Naive thymus-derived CD8-positive, alpha-beta T cell (primary cell): ENCODE measurements around the gene TCTN1. TPM values are rescaled to one million over a fixed set of nuclear protein-coding genes. Genes with fewer than 3 reads are reported as not detected.
"Not testable (repeated sequence)": the region's sequence is repeated elsewhere in the genome, so short reads cannot be mapped to it uniquely, and the experiment has no call there.

Experiments
- ATAC-seq, 2 donors: fragments of 150-1000 bp; cut with Tn5 transposase in 1 of 2; sonication (Bioruptor Pico), chemical (Tn5 transposase) in 1 of 2; 1 replicate in 1 of 2; 2 replicates in 1 of 2; pipeline ENCODE4 v1.10.0; 2021; ENCODE audit warnings: mild to moderate bottlenecking in 2 of 2, moderate library complexity in 2 of 2
- POLR2A ChIA-PET: fragments of 350-600 bp; sonication (Branson Sonifier 250); formaldehyde crosslinking; loops from one replicate; lab custom pipeline; 2021; ENCODE audit warnings: antibody characterized with exemption; lab: Charles Lee
- DNase-seq, 10 donors: peaks; one replicate each; pipeline versions ENCODE4 v3.0.0 to v3.0.0-alpha.2; 2020 to 2022
- H3K27ac Mint-ChIP-seq, 10 donors: one replicate each; pipeline ENCODE4 v1.8.0; 2020 to 2022; ENCODE audit warnings: mild to moderate bottlenecking in 10 of 10, mixed read lengths in 10 of 10, moderate library complexity in 4 of 10, inconsistent platforms in 1 of 10
- H3K27me3 Mint-ChIP-seq, 5 donors: one replicate each; pipeline ENCODE4 v1.8.0; 2021 to 2022; ENCODE audit warnings: mixed read lengths in 5 of 5
- H3K36me3 Mint-ChIP-seq, 3 donors: one replicate each; pipeline ENCODE4 v1.8.0; 2020 to 2022; ENCODE audit warnings: mixed read lengths in 3 of 3, mild to moderate bottlenecking in 2 of 3, inconsistent platforms in 1 of 3
- H3K4me1 Mint-ChIP-seq, 4 donors: one replicate each; pipeline ENCODE4 v1.8.0; 2021 to 2022; ENCODE audit warnings: mixed read lengths in 4 of 4
- H3K4me3 Mint-ChIP-seq, 10 donors: one replicate each; pipeline ENCODE4 v1.8.0; 2020 to 2022; ENCODE audit warnings: mild to moderate bottlenecking in 10 of 10, mixed read lengths in 10 of 10, moderate library complexity in 6 of 10, inconsistent platforms in 1 of 10
- H3K9me3 Mint-ChIP-seq, 9 donors: one replicate each; pipeline ENCODE4 v1.8.0; 2020 to 2022; ENCODE audit warnings: mixed read lengths in 9 of 9, mild to moderate bottlenecking in 3 of 9, inconsistent platforms in 1 of 9, moderate library complexity in 1 of 9
- polyA plus RNA-seq, 3 donors: library from polyadenylated mRNA; unstranded; fragments of 300-500 nt; fragmentation: Illumina TruSeq; gene quantifications; one replicate each; pipeline ENCODE4 v1.2.3, GENCODE V29; 2021
- total RNA-seq, 8 experiments: library from RNA in 2 of 8; stranded (reverse) in 2 of 8; gene quantifications; one replicate each; pipeline ENCODE4 v1.2.3 and lab custom pipeline; 2021 to 2026

Gene TCTN1
- total and polyA plus RNA-seq, 5 experiments from 2014 or later = 8.7 to 16.4 (median 13.6) TPM

- Mint-ChIP-seq H3K4me3 (peak overlapping the region in 7 of 10 donors; percentile 20 to 57 (median 44)), H3K27ac (peak overlapping the region in 7 of 10 donors; percentile 30 to 94 (median 72)), H3K9me3 (peaks cover 0 to 12% (median 2%) of the 10 kb centered on the region in 9 donors), H3K27me3 (no peaks in the 10 kb centered on the region), H3K4me1 (peaks cover 21 to 83% (median 64%) of the 10 kb centered on the region in 4 donors), H3K36me3 (peaks cover 0 to 13% (median 4%) of the 10 kb centered on the region in 3 donors)
- POLR2A ChIA-PET = interaction anchor here (3.8 kb wide), 1 partner anchor 10 kb away, joined by 17 read pairs; no protein-coding TSS in a partner anchor
- ATAC-seq = no peak
- DNase-seq = no peak
Observed at GRCh38 chr12:110576504-110576903, 37.4 kb upstream of the TCTN1 start.

- peak overlapping the region; percentile 44 to 97 (median 93) for H3K4me3 Mint-ChIP-seq
- H3K4me1 Mint-ChIP-seq = peaks cover 24 to 83% (median 68%) of the 10 kb centered on the region in 4 donors
- peaks cover 0 to 3% (median 0%) of the 10 kb centered on the region in 3 donors for H3K36me3 Mint-ChIP-seq
- DNase-seq (peak in 2 of 10 donors; percentile 6 to 30), ATAC-seq (peak; percentile 24 to 38)
- H3K27ac Mint-ChIP-seq = peak overlapping the region; percentile 53 to 95 (median 88)
- POLR2A ChIA-PET = interaction anchor here (0.6 to 1.0 kb wide), 3 partner anchors 14 to 103 kb away, joined by 3 to 6 read pairs (median 4); no protein-coding TSS in a partner anchor
- no peaks in the 10 kb centered on the region for H3K27me3 Mint-ChIP-seq
- H3K9me3 Mint-ChIP-seq = peaks cover 0 to 2% (median 0%) of the 10 kb centered on the region in 9 donors
Observed at GRCh38 chr12:110577864-110578693, 35.9 kb upstream of the TCTN1 start.

DNA sequence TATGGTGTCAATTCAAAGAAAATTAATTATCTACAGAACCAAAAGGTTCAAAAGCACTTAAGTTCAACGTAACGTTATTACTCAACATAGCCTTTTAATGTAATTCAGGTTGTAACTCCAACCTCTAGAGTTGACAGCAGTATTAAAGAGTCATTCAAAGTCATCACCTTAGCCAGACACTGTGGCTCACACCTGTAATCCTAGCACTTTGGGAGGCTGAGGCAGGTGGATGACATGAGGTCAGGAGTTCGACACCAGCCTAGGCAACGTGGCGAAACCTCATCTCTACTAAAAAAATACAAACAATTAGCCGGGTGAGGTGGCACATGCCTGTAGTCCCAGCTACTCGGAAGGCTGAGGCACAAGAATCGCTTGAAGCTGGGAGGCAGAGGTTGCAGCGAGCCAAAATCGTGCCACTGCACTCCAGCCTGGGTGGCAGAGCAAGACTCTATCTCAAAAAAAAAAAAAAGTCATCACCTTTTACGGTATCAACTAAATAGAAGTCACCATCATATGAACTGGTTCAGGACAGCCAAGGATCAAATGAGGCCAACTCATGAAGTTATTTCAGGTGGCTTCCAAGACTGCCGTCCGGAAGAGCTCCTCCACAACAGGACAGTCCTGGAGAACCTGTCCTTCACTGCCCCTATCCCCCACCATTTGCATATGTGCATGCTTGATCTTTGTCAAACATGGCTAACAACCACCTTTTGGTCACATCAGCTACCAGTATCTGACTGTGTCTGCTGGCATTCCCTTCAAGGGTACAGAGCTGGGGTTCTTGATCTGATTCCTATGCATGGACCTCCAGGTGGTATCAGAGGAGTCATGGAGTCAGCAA, 35.0 kb upstream of the TCTN1 start:
- no peak for ATAC-seq
- Mint-ChIP-seq H3K27ac (peak overlapping the region; percentile 77 to 95 (median 90)), H3K36me3 (no peaks in the 10 kb centered on the region), H3K4me1 (peaks cover 27 to 85% (median 73%) of the 10 kb centered on the region in 4 donors), H3K27me3 (no peaks in the 10 kb centered on the region), H3K9me3 (peaks cover 0 to 2% (median 0%) of the 10 kb centered on the region in 9 donors), H3K4me3 (peak overlapping the region; percentile 55 to 97 (median 93))
- DNase-seq = no peak
- POLR2A ChIA-PET = interaction anchor here (0.6 to 1.0 kb wide), 4 partner anchors 11 to 248 kb away, joined by 3 to 6 read pairs (median 4); no protein-coding TSS in a partner anchor

GRCh38 chr12:110579535-110580253, 34.2 kb upstream of the TCTN1 start:
- Mint-ChIP-seq H3K9me3 (peaks cover 0 to 2% (median 0%) of the 10 kb centered on the region in 9 donors), H3K4me3 (peak overlapping the region; percentile 73 to 97 (median 93)), H3K36me3 (no peaks in the 10 kb centered on the region), H3K27me3 (no peaks in the 10 kb centered on the region), H3K27ac (peak overlapping the region; percentile 77 to 95 (median 90)), H3K4me1 (peaks cover 27 to 87% (median 78%) of the 10 kb centered on the region in 4 donors)
- no peak for ATAC-seq
- POLR2A ChIA-PET = interaction anchor here (0.8 to 1.8 kb wide), 4 partner anchors 12 to 23 kb away, joined by 4 to 6 read pairs (median 5); no protein-coding TSS in a partner anchor
- DNase-seq = no peak

- ATAC-seq (no peak), DNase-seq (no peak)
- Mint-ChIP-seq H3K27me3 (no peaks in the 10 kb centered on the region), H3K4me3 (peak overlapping the region; percentile 89 to 97 (median 94)), H3K27ac (peak overlapping the region; percentile 85 to 95 (median 92)), H3K4me1 (peaks cover 21 to 79% (median 74%) of the 10 kb centered on the region in 4 donors), H3K36me3 (no peaks in the 10 kb centered on the region), H3K9me3 (no peaks in the 10 kb centered on the region)
- POLR2A ChIA-PET = interaction anchor here (0.8 to 1.8 kb wide), 4 partner anchors 15 to 1837 kb away, joined by 3 to 6 read pairs (median 4); partner anchors contain the start of genes FAM216A and PTPN11
Observed at GRCh38 chr12:110581931-110582275, 32.0 kb upstream of the TCTN1 start.

DNA sequence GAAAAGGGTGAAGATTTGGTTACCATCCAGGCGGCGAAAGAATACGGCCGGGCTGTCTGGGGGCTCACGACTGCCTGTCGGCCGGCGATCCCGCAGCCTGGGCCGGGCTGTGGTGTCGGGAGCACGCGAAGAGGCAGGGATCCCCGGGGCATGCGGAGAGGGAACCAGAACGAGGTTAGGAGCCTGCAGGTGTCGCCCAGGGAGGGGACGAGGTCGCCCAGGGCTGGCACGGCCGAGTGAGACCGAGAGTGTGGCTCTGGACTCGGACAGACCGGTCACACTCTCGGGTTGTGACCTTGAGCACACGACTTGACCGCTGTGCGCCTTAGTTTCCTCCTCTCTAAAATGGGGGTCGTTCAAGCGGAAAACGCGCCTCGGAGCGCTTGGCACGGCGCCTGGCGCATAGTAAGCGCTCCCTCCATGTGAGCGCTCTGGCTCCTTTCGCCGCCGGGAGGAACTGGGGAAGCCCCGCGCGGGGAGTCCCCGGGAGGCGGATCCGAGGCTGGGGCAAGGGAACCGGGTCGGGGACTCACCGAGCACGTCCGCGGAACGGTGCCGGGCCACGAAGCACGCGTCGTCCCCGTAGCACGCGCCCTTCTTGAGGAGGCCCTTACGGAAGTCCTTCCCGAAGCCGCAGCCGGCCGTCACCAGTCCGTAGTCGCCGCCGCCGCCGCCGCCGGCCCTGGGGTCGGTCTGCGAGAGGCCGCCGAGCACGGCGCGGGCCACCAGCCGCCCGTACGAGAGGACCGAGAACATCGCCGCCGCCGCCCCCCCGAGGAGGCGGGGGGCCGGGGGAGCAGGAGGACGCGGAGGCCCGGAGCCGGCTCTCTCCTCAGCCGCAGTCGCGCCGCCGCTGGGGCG, 31.4 kb upstream of the TCTN1 start:
- DNase-seq (peak; percentile 49 to 80 (median 68)), ATAC-seq (peak; percentile 54)
- Mint-ChIP-seq H3K4me3 (peak overlapping the region; percentile 89 to 97 (median 94)), H3K4me1 (peaks cover 21 to 76% (median 72%) of the 10 kb centered on the region in 4 donors), H3K36me3 (no peaks in the 10 kb centered on the region), H3K27me3 (no peaks in the 10 kb centered on the region), H3K9me3 (no peaks in the 10 kb centered on the region), H3K27ac (peak overlapping the region; percentile 85 to 95 (median 92))
- POLR2A ChIA-PET = interaction anchor here (1.1 kb wide), 1 partner anchor 20 kb away, joined by 4 read pairs; no protein-coding TSS in a partner anchor

- Mint-ChIP-seq H3K4me3 (peak within 1 kb of the TSS; percentile 89 to 97 (median 94)), H3K27ac (peak within 1 kb of the TSS; percentile 90 to 98 (median 95)), H3K4me1 (peaks cover 16 to 67% (median 63%) of the 10 kb centered on the region in 4 donors), H3K9me3 (no peaks in the 10 kb centered on the region), H3K36me3 (no peaks in the 10 kb centered on the region), H3K27me3 (no peaks in the 10 kb centered on the region)
- peak; percentile 89 to 94 for ATAC-seq
- POLR2A ChIA-PET = interaction anchor here (2.0 kb wide), 1 partner anchor 30 kb away, joined by 11 read pairs; the partner anchor contains the start of gene TCTN1
- peak; percentile 86 to 98 (median 94) for DNase-seq
Observed at GRCh38 chr12:110583137-110584059, 30.5 kb upstream of the TCTN1 start, which contains the start of gene PPTC7. PPTC7 (minus strand) TSS chr12:110583318; CDS start chr12:110583031, 287 bp downstream.

- DNase-seq (peak in 4 of 10 donors; percentile 26 to 45 (median 37)), ATAC-seq (no peak)
- Mint-ChIP-seq H3K4me3 (peak overlapping the region; percentile 43 to 94 (median 84)), H3K4me1 (peaks cover 11 to 61% (median 47%) of the 10 kb centered on the region in 4 donors), H3K27me3 (no peaks in the 10 kb centered on the region), H3K36me3 (no peaks in the 10 kb centered on the region), H3K9me3 (no peaks in the 10 kb centered on the region), H3K27ac (peak overlapping the region in 9 of 10 donors; percentile 89 to 98 (median 92))
- POLR2A ChIA-PET = interaction anchor here (0.6 to 2.1 kb wide), 11 partner anchors 9 to 462 kb away, joined by 3 to 22 read pairs (median 6); partner anchors contain the start of genes ARPC3, RAD9B, TCTN1 and VPS29
Observed at GRCh38 chr12:110585231-110585799, 28.6 kb upstream of the TCTN1 start.

- H3K9me3 Mint-ChIP-seq, DNase-seq, H3K36me3 Mint-ChIP-seq, ATAC-seq, H3K27me3 Mint-ChIP-seq, H3K4me3 Mint-ChIP-seq: not testable (repeated sequence)
- POLR2A ChIA-PET = interaction anchor here (0.6 to 1.2 kb wide), 3 partner anchors 13 to 103 kb away, joined by 3 read pairs; no protein-coding TSS in a partner anchor
- H3K4me1 Mint-ChIP-seq = peaks cover 7 to 62% (median 47%) of the 10 kb centered on the region in 4 donors
- H3K27ac Mint-ChIP-seq = peak overlapping the region in 4 of 10 donors; percentile 14 to 57 (median 42)
Observed at GRCh38 chr12:110587102-110587501, 26.8 kb upstream of the TCTN1 start.
